ENCODE results near the gene MYO5A. TPM values are rescaled to one million over a fixed set of nuclear protein-coding genes. Genes with fewer than 3 reads are reported as not detected.

The MYO5A gene
- total and polyA plus RNA-seq, 9 donors, result 3.8 to 26.5 (median 15.1) TPM

- Histone ChIP-seq H3K27ac (no peak overlapping the region), H3K4me1 (ENCODE audit: insufficient read depth) (no peaks in the 10 kb centered on the region), H3K27me3 (no peaks in the 10 kb centered on the region), H3K9me3 (no peaks in the 10 kb centered on the region), H3K36me3 (no peaks in the 10 kb centered on the region), H3K4me3 (no peak overlapping the region)
- no peak for DNase-seq
- TF ChIP-seq CTCF (IDR thresholded peaks at IDR 0.05) (no peak), POLR2A (IDR thresholded peaks at IDR 0.05) (no peak), EP300 (IDR thresholded peaks at IDR 0.05) (no peak)
- 88 to 93% (median 90%) methylated on average over 13 of the region's 13 CpGs for WGBS, 3 donors
- intact Hi-C loops (cut with DNase I), result no loop called here
These were observed 249.9 kb downstream of the MYO5A start for GRCh38 chr15:52278636-52279367.

DNA sequence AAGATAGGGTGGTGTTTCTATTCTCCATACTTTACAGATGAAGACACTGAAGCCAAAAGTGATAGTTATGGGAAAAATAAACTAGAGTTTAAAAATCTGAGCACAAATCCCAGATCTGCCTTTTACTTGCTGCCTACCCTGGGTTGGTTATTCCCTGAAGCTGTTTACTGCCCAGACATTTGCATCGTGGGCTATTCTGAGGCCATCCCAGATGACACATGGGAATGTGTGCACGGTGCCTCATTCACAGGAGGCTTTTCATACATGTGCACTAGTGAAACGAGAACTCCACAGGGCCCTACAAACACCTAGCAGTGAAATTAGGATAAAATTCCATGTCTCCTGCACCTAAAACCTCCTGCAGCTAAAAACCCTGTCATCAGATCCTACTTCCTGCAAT lies 250.5 kb downstream of the MYO5A start:
- no peak overlapping the region for H3K4me3 ChIP-seq
- intact Hi-C loops (cut with DNase I), result no loop called here
- TF ChIP-seq CTCF (IDR thresholded peaks at IDR 0.05), result no peak
- TF ChIP-seq POLR2A (IDR thresholded peaks at IDR 0.05), result no peak
- no peak for TF ChIP-seq EP300 (IDR thresholded peaks at IDR 0.05)
- H3K27me3 ChIP-seq, result no peaks in the 10 kb centered on the region
- H3K9me3 ChIP-seq, result no peaks in the 10 kb centered on the region
- no peak overlapping the region for H3K27ac ChIP-seq
- no peaks in the 10 kb centered on the region for H3K36me3 ChIP-seq
- no peak for DNase-seq
- no peaks in the 10 kb centered on the region for H3K4me1 ChIP-seq (ENCODE audit: insufficient read depth)
- 74 to 82% (median 78%) methylated on average over 3 of the region's 3 CpGs for WGBS, 3 donors

- H3K36me3 ChIP-seq, result no peaks in the 10 kb centered on the region
- WGBS, 3 donors, result 90 to 92% (median 91%) methylated on average over 9 of the region's 9 CpGs
- no peak for TF ChIP-seq POLR2A (IDR thresholded peaks at IDR 0.05)
- no peak for DNase-seq
- no peaks in the 10 kb centered on the region for H3K9me3 ChIP-seq
- no peak overlapping the region for H3K27ac ChIP-seq
- no peaks in the 10 kb centered on the region for H3K4me1 ChIP-seq (ENCODE audit: insufficient read depth)
- H3K4me3 ChIP-seq, result no peak overlapping the region
- H3K27me3 ChIP-seq, result no peaks in the 10 kb centered on the region
- intact Hi-C loops (cut with DNase I), result no loop called here
These were observed 251.1 kb downstream of the MYO5A start for GRCh38 chr15:52277575-52277974.

- no peak overlapping the region for H3K4me3 ChIP-seq
- intact Hi-C loops (cut with DNase I), result no loop called here
- no peaks in the 10 kb centered on the region for H3K36me3 ChIP-seq
- no peaks in the 10 kb centered on the region for H3K9me3 ChIP-seq
- no peaks in the 10 kb centered on the region for H3K27me3 ChIP-seq
- H3K27ac ChIP-seq, result no peak overlapping the region
- TF ChIP-seq EP300 (IDR thresholded peaks at IDR 0.05), result no peak
- H3K4me1 ChIP-seq (ENCODE audit: insufficient read depth), result no peaks in the 10 kb centered on the region
- DNase-seq, result no peak
- WGBS, 3 donors, result 81 to 86% (median 84%) methylated on average over 7 of the region's 7 CpGs
These were observed 252.4 kb downstream of the MYO5A start for GRCh38 chr15:52276256-52276770.

DNA sequence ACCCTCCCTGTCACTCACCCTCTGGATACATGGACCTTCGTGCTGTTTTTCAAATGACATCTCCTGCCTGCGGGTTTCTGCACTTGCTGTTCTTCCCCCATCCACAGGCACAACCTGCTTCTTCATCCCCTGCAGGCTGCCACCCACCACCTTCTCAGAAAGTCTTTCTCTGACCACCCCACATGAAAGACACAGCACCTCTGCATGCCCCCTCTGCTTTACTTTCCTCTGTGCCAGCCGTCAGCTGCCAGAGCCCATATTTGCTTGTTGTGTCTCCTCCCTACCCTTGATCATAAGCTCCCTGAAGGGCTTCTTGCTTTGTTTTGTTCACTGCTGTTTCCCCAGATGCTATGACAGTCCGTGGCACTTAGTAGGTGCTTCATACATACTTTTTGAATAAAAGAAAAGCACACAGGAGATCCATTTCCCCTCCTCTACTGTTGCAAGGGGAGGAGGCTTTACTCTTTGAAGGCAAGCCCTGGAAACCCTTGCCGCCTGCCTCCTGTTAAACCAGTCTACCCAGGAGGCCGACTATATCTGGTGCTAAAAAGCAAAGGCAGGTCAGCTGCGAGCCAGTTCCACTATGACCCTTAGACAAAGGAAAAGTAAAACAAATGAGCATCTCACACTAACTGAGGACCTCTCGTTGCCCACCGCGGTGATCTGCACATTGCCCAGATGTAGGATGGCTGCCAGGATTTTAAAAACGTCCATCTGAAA lies 265.0 kb downstream of the MYO5A start:
- Histone ChIP-seq H3K4me3 (no peak overlapping the region), H3K4me1 (ENCODE audit: insufficient read depth) (no peaks in the 10 kb centered on the region), H3K27ac (no peak overlapping the region), H3K36me3 (no peaks in the 10 kb centered on the region), H3K27me3 (no peaks in the 10 kb centered on the region), H3K9me3 (no peaks in the 10 kb centered on the region)
- intact Hi-C loops (cut with DNase I), result no loop called here
- DNase-seq, result no peak
- WGBS, 3 donors, result 74 to 81% (median 74%) methylated on average over 11 of the region's 11 CpGs
- no peak for TF ChIP-seq CTCF (IDR thresholded peaks at IDR 0.05)
- no peak for TF ChIP-seq EP300 (IDR thresholded peaks at IDR 0.05)
- TF ChIP-seq POLR2A (IDR thresholded peaks at IDR 0.05), result no peak
